ENCODE measurements around the gene ADCK2.
"Not testable (repeated sequence)": the region's sequence is repeated elsewhere in the genome, so short reads cannot be mapped to it uniquely, and the experiment has no call there.

ADCK2 gene

DNA sequence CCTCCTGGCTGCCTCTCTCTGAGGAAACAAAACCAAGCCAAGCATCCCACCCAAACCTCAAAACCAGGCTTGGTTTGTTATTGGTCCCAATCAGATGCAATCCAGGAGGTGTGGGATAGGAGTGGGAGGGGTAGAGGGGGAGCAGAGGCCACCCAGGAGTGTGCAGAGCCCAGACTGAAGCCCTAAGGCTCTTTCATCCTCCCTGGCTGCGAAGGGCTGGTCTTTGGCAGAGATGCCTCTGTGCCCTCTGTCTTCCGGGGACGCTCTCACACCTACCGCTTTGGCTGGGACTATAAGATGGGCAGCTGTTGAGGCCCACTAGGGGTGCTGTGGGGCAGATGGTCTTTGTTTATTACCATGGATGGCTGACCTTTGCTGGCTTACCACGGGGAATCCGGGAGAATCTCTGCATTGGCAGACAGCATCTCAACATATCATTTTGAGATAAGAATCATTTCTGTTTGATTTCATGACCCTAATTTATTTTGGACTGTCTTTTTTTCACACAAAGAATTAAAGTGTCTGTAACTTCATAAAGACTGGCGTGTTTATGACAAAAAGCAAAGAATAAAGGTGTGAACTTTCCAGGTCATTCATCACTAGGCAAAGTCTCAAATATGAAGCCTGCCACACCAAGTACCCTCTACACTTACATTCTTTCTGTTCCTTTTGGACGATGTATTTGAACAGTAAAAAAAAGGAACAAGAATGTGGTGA is 25.7 kb upstream of the ADCK2 start:
- peak; percentile 38 to 47 for DNase-seq

DNA sequence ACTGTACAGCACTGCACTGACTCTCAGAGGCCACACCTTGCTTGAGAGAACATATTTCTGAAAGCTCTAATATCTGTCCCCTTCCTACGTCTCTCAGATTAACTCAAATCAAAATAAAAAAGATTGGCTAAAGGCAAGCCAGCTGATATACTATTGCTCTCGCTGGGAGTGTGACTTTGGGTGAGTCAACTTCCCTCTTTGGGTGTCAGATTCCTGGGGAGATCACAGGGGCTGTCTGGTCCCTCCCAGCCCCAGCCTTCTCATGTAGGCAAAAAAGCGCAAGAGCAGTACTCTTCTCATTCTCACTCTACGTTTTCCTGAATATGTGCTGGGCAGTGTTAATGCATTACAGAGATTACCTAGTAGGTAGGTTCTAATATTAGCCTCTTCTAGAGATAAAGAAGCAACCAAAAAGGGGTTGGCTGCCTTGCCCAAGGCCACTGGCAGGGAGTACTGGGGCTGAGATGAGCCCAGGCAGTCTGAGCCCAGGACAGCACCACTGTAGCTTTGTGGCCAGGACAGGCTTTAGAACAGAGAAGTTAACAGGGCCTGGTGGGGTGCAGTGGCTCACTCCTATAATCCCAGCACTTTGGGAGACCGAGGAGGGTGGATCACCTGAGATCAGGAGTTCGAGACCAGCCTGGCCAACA is 23.1 kb upstream of the ADCK2 start:
- DNase-seq = no peak

DNA sequence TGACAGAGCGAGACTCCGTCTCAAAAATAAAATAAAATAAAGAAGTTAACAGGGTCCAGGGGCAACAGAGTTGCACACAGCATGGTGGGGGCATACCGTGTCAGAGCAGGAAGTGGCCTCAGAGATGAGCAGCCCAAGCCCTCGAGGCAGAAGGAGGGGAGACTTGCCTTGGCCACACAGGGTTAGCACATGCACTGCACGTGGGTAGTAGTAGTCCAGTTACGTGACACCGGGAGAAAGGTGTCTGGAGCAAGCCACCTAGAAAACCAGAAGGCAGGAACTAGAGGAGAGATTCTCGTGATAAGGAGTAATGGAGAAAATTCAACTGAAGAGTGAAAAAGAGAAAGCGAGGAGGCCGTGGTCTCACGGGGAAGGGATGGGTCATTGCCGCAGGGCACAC is 22.4 kb upstream of the ADCK2 start:
- no peak for DNase-seq

DNA sequence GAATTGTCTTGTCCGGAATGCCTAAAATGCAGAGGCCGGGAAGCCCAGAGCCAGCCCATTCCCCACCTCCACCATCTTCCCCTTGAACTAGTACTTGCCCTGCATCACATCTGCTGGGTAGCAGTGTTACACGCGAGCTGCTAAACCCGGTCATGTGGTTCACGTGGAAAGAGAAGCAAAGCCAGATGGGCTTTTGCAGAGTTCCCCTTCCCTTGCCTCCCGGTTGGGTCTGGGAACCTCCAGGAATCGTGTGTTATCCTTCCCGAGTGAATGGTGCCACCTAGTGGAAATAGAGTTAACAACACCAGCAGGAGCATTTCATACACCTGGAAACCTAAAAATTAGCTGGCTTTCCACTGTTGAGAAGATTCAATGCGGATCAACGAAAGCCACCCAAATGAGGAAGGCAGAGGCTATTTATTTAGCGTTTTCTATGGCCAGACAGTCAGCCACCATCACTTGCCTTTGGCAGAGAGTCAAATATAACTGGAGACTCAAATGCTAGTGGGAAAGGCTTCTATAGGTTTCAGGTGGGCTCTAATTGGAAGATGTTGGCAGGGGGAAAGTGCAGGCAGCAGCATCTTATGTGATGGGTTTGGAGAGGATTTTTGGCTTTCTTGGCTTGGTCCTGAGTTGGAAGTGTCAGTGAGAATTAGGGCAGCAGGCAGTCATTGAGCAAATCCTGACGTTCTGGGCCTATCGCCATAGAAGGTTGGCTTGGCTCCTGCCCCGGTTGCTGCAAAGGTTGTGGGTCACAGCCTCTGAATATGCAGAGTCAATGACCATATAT is 19.2 kb upstream of the ADCK2 start:
- peak; percentile 28 to 63 for DNase-seq

DNA sequence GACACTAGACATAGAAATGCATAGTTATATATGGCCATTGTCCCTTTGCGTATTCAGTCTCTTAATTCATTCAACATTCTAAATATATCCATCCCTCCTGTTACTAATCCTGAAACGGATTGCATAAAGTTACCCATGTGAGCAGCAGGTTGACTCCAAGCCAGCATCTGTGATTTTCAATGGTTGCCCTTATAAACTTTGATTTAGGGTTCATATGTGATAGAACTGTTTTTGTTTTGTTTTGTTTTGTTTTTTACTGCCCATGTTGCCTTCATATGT is 18.7 kb upstream of the ADCK2 start:
- DNase-seq = no peak

DNA sequence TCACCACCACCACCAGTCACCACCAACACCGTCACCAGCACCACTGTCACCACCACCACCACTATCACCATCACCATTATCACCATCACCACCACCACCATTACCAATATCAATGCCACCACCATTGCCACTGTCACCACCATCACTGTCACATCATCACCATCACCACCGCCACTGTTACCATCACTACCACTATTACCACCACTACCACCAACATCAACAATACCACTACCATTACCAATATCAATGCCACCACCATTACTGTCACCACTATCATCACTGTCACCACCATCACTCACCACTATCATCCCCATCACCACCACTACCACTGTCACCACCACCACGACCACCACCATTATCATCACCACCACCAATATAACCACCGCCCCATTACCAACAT is 18.1 kb upstream of the ADCK2 start:
- no peak for DNase-seq

DNA sequence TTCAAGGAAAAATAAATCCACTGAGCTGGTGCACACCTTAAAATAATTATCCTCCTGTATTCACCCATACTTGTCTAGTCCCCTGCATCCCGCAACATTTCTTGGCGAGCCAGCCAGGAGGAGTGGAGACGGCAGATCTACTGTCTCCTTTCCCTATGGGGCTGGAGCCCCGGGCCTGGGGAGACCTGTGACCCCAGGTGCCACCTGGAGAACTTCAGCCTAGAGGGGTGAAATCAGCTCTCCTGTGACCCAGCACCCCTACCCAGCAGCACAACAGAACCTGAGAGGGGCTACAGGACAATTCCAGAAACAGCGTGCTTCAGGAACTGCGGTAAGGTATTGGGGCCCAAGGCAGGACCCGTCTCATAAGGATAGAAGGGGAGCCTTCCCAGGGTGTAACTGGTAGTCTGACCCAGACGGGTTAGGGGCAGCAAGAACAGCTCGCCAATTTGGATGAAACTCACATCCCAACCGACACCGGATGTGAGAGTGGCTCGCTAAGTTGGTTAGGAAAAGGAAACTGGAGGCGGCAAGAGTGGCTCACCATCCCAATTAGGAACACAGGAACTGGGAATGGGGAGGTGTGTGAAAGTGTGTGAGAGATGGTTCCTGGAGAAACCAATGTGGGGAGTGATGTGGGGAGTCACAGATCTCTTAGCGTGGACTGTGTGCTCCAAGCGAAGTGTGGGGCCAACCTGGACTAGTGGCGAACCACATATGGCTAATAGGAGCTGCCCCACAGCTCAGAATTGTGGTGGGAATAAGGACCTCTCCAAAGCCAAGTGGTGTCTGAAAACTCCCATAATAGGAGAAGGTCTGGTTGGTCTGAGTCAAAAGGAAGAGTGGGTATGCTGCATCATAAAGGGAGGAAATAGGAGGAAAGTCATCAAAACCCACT is 17.0 kb upstream of the ADCK2 start:
- DNase-seq = no peak

DNA sequence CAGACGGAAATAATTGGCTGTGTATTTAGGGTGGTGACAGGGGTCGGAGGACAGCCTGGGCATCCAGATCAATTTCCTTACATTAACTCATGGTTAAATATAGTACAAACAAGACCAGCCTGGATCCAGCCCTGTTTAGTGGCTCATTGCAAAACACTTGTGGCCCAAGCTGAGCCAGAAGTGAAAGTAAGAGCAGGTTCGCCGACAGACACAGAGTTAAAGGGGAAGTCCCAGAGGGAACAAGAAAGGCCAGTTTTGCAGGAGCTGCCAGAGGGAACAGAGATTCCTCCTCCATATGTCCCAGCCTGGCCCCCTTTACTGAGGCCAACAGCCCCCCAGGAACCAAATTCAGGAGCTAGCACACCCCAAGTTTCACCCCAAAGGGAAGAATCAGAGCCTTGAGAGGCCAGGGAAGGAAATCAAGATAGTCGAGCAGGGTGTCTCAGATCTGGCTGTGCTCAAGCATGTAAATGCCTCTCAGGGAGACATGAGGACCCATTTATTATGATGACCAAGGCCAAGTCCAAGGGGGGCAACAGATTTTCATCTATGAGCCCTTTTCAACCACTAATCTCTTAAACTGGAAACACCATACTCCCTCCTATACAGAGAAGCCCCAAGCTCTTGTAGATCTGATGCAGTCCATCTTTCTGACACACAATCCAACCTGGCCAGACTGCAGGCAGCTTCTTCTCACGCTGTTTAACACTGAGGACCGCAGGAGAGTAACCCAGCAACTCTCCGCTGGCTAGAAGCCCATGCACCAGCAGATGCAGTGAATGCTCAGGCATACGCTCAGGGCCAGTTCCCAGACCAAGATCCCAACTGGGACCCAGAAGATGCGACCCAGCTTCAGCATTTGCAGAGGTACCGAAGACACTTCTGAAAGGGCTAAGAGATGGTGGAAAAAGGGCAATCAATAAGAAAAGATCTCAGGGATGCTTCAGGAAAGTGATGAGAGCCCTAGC is 15.9 kb upstream of the ADCK2 start:
- DNase-seq = peak; percentile 28 to 50

DNA sequence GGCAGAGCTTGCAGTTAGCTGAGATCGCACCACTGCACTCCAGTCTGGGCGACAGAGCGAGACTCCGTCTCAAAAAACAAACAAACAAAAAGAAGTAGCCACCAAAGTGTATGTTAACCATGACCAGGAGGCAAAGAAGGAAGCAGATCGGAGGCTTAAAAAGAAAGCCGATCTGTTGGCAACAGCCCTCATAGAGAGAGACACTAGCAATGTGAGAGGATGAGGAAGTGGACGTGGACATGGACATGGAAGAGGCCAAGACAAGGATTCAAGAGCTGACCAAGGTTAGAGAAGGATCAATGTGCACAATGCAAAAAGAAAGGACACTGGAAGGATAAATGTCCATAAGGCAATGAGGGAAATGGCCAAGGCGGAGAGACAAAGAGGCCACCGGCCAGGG is 14.9 kb upstream of the ADCK2 start:
- no peak for DNase-seq

DNA sequence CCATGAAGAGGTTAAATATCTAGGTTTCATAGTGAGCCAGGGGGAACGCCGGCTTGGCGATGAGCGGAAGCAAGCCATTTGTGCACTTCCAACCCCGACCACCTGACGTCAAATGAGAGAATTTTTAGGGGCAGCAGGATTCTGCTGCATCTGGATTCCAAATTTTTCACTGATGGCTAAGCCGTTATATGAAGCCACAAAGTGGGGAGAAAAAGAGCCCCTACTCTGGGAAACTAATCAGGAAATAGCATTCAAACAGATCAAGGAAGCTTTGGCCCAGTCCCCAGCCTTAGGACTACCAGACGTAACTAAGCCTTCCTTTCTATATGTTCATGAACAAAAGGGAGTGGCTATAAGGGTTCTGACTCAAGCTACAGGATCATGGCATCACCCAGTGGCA is 12.9 kb upstream of the ADCK2 start:
- DNase-seq = no peak

DNA sequence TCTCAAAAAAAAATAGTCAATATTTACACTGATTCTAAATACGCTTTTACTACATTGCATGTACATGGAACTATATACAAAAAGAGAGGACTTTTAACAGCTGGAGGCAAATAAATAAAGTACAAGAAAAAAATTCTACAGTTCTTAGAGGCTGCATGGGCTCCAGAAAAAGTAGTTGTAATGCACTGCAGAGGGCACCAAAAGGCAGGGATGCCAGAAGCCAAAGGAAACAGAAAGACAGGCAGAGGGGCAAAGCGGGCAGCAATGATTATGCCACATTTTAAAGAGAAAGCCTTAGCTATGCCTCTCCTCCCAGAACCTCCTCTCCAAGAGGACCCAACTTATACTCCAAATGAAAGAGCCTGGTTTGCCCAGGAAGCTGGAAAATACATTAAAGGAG is 11.6 kb upstream of the ADCK2 start:
- DNase-seq = no peak

DNA sequence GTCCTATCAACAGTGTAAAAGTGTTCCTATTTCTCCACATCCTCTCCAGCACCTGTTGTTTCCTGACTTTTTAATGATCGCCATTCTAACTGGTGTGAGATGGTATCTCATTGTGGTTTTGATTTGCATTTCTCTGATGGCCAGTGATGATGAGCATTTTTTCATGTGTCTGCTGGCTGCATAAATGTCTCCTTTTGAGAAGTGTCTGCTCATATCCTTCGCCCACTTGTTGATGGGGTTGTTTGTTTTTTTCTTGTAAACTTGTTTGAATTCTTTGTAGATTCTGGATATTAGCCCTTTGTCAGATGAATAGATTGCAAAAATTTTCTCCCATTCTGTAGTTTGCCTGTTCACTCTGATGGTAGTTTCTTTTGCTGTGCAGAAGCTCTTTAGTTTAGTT is 9.8 kb upstream of the ADCK2 start:
- not testable (repeated sequence) for DNase-seq

DNA sequence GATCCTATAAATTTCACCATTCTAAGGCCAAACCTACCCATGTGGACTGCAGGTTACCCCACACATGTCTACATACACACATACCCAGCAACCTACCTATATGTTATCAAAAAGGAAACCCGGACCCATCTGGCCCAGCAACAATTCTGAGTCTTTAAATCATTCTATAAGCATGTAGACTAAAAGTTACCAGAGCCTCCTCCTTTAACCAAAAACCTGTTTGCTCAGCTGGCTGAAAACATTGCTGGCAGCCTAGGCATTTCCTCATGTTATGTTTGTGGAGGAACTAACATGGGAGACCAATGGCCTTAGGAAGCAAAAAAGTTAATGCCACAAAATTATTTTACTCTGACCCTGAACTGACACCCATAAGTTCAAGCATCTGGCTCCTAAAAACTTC is 5.3 kb upstream of the ADCK2 start:
- DNase-seq = no peak

DNA sequence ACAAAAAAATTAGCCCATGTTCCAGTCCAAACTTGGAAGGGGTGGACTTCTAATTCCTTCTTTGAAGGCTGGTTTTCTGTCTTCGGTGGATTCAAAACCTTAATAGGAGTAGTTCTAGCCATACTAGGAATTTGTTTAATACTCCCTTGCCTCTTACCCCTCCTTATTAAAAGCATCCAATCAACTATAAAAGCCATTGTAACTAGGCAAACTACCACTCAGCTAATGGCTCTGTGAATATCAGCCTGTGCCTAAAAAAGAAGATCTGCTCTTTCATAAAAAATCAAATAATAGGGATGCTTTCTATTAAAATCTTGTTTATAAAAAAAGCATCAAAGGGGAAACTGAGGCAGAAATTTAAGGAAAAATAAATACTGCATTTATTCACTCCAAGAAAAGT is 4.1 kb upstream of the ADCK2 start:
- no peak for DNase-seq

DNA sequence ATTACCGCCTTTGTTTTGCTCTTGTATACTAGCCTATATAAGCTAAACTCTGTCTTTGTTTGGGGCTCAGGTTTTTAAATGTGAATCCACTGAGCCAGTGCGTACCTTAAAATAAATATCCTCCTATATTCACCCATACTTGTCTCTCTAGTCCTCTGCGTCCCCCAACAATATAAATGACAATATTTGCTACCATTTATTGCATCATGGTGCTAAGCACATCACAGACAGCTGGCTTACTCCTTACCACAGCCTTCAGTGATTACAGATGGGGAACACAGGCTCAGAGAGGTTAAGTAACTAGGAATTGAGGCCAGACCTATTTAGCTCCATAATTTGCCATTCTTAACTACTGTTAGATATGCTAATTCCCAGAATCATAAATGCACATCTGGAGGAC is 3.4 kb upstream of the ADCK2 start:
- DNase-seq = no peak

DNA sequence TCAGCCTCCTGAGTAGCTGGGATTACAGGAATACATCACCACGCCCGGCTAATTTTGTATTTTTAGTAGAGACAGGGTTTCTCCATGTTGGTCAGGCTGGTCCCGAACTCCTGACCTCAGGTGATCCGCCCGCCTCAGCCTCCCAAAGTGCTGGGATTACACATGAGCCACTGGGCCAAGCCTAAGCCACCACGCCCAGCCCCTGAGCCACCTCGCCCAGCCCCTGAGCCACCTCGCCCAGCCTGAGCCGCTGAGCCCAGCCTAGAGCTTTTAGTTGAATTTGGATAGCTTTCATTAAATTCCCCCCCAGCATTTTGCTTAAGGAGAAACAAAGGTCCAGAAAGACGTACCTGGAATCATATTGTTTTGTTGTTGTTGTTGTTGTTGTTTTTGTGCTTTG is 2.9 kb upstream of the ADCK2 start:
- DNase-seq = not testable (repeated sequence)

DNA sequence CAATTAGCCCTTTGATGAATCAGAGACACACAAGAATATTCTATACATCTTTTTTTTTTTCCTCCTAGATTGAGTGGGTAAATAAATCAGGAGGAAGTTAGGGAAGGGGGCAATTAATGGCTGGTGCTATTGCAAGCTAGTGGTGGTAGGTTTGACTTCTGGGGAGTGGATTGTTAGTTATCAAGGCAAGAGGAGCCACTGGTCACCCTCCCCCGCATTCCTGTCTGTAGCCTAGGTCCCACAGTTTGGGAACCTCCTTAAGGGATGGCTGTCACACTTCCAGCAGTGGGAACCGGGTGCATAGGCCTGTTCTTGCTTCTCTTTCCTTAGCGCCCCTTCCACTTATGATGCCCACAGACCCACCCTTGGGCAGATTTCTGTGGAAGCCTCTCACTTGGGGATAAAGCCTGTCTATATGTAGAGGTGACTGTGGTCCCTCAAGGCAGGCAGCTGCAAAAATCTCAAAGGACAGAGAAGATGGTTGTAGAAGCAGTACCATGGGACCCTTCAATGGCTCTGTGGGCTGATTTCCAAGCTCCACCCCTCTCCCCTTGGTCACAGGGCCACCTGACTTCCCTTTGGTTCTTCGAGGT is 2.3 kb upstream of the ADCK2 start:
- DNase-seq = no peak

DNA sequence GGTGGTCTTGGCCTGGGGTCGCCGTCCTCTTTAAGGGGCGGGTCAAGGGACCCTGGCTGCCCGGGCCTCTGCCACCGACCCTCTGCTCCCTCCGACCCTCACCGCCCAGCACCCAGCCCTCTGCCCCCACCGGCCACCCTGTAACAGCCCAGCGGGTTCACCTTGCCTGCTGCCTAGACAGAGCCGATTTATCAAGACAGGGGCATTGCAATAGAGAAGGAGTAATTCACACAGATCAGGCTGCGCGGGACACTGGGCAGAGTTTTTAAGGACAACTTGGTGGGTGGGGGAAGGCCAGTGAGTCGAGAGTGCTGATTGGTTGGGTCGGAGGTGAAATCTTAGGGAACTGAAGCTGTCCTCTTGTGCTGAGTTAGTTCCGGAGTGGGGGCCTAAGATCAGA is 779 bp upstream of the ADCK2 start:
- DNase-seq = no peak

DNA sequence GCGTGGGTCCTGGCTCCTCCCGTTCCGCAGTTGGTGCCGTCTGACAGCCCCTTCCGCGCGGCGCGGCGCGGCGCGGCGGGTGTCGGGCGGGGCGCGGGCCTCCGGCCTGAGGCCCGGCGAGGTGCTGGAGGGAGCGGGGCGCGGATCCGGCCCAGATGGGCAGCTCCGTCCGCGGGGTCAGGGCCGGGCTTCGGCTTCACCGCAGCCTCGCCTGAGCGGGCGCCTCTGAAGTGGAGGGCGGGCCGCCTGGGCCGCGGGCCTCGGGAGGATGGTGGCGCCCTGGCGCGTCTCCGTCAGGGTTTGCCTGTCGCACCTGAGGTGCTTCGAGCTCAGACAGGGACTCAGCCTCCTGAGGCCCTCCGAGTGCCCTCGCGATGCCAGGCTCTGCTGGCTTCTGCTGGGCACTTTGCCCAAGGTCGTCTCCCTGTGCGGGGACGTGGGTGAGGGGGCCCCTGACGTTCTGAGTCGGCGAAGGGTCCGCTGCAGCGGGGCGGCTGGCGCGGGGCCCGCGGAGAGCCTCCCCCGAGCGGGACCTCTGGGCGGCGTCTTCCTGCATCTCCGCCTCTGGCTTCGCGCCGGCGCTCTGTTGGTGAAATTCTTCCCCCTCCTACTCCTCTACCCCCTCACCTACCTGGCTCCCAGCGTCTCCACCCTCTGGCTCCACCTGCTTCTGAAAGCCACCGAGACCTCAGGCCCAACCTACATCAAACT is 473 bp downstream of the ADCK2 start:
- peak; percentile 43 to 62 for DNase-seq

DNA sequence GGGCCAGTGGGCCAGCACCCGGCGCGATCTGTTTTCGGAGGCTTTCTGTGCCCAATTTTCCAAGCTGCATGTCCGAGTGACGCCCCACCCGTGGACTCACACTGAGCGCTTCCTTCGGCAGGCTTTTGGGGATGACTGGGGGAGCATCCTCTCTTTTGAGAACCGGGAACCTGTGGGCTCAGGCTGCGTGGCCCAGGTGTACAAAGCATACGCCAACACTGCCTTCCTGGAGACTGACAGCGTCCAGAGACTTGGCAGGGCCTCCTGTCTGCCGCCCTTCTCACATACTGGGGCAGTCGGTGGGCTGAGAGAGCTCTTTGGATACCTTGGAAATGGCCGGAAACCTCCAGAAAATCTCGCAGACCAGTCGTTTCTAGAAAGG is 1.0 kb downstream of the ADCK2 start:
- DNase-seq = no peak

DNA sequence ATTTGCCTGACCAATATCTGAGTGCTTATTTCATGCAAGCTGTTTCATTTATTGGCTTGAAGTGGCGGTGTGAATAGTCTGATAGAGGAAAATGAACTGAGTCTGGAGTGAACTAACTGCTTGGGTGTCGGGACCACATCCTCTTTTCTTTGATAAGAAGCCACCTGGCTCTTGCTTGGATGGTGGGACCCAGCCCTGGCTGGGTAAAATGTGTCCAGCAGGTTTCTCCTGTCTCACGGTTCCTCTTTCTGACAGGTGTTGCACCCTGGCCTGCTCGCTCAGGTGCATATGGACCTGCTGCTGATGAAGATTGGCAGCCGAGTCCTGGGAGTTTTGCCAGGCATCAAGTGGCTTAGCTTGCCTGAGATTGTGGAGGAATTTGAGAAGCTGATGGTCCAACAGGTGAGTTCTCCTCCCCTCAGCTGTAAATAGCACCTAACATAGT is 1.6 kb downstream of the ADCK2 start:
- no peak for DNase-seq
